OCI-LY7 (cell line): ENCODE results near the gene HIVEP3. TPM values are rescaled to one million over a fixed set of nuclear protein-coding genes. Genes with fewer than 3 reads are reported as not detected.

Experiments used
- BruUV-seq: library from RNA; stranded (reverse); fragments of 400-500 nt; replicated peaks from 2 replicates; lab custom pipeline; 2021; lab: Mats Ljungman, UMichigan
- CTCF ChIA-PET: fragments of 300-600 bp; sonication (Branson Sonifier 250); formaldehyde crosslinking; loops from one replicate; lab custom pipeline; 2022; ENCODE audit warnings: antibody characterized with exemption; ENCODE audit not compliant: unreplicated experiment; lab: Charles Lee
- POLR2A ChIA-PET: fragments of 300-600 bp; sonication (Branson Sonifier 250); formaldehyde crosslinking; loops from one replicate; lab custom pipeline; 2022; ENCODE audit warnings: antibody characterized with exemption; lab: Charles Lee
- DNase-seq: peaks from one replicate; pipeline ENCODE4 v3.0.0-alpha.2; 2015; ENCODE audit warnings: low spot score
- H2AFZ ChIP-seq: fragments of 200-600 bp; sonication (generic), shearing (Covaris generic); 2 replicates; pipeline ENCODE4 v1.6.1; 2014; ENCODE audit warnings: mild to moderate bottlenecking, antibody characterized with exemption, low read length, moderate library complexity
- H3K27ac ChIP-seq: fragments of 200-600 bp; sonication (generic); 2 replicates; pipeline ENCODE4 v1.5.1; 2014; ENCODE audit warnings: mixed run types, low read depth, mild to moderate bottlenecking, moderate library complexity, low read length, inconsistent platforms; ENCODE audit not compliant: poor library complexity, severe bottlenecking
- H3K36me3 ChIP-seq: fragments of 200-600 bp; sonication (generic); 2 replicates; pipeline ENCODE4 v1.6.1; 2014; ENCODE audit warnings: mild to moderate bottlenecking, antibody characterized with exemption, low read length, moderate library complexity, mixed read lengths; ENCODE audit not compliant: insufficient read depth
- H3K4me1 ChIP-seq: fragments of 200-600 bp; sonication (generic); 2 replicates; pipeline ENCODE4 v1.5.1; 2014; ENCODE audit warnings: mild to moderate bottlenecking, low read length; ENCODE audit not compliant: insufficient read depth, poor library complexity, severe bottlenecking
- H3K4me2 ChIP-seq: fragments of 200-600 bp; sonication (generic); 2 replicates; pipeline ENCODE4 v1.6.1; 2014; ENCODE audit warnings: mild to moderate bottlenecking, low read length
- H3K4me3 ChIP-seq: fragments of 200-600 bp; sonication (generic); 2 replicates; pipeline ENCODE4 v1.5.1; 2014; ENCODE audit warnings: mild to moderate bottlenecking, low read depth, low read length; ENCODE audit not compliant: poor library complexity, severe bottlenecking
- H3K79me2 ChIP-seq: fragments of 200-600 bp; sonication (generic); 2 replicates; pipeline ENCODE4 v1.6.1; 2016; ENCODE audit warnings: low read depth, mild to moderate bottlenecking, low read length, moderate library complexity, mixed read lengths; ENCODE audit not compliant: insufficient read depth
- H3K9me2 ChIP-seq: fragments of 200-600 bp; sonication (generic); 2 replicates; pipeline ENCODE4 v1.6.1; 2016; ENCODE audit warnings: mild to moderate bottlenecking, low read length, mixed read lengths; ENCODE audit not compliant: insufficient read depth
- H3K9me3 ChIP-seq: fragments of 200-600 bp; sonication (generic); 2 replicates; pipeline ENCODE4 v1.6.1; 2014; ENCODE audit warnings: mild to moderate bottlenecking, mixed run types, low read length, mixed read lengths
- H4K20me1 ChIP-seq: fragments of 200-600 bp; sonication (generic); 2 replicates; pipeline ENCODE4 v1.6.1; 2014; ENCODE audit warnings: mild to moderate bottlenecking, antibody characterized with exemption, low read length, moderate library complexity, mixed read lengths; ENCODE audit not compliant: insufficient read depth
- EZH2phosphoT487 ChIP-seq: fragments of 200-600 bp; sonication (generic); IDR thresholded peaks from 2 replicates; pipeline ENCODE4 v1.6.1; 2018; ENCODE audit warnings: low read depth, borderline replicate concordance, mild to moderate bottlenecking, mixed run types, antibody characterized with exemption, low read length, moderate library complexity, mixed read lengths
- intact Hi-C: fragments of 100-400 bp; cut with micrococcal nuclease; formaldehyde crosslinking; loops from one replicate; pipeline ENCODE4 v1.10.0; 2022; ENCODE audit not compliant: unreplicated experiment
- total RNA-seq, 2 experiments: library from RNA; depleted of rRNA in 1 of 2; stranded (reverse); fragments of >200 nt in 1 of 2; shearing (Covaris generic) in 1 of 2; gene quantifications; 2 replicates each; pipeline ENCODE4 v1.2.3, GENCODE V29; 2014 to 2022
- TF ChIP-seq, protein P1 (sequence below): fragments of 200-600 bp; sonication (generic); conservative IDR thresholded peaks from 2 replicates; pipeline ENCODE4 v1.5.1; 2014; ENCODE audit warnings: mild to moderate bottlenecking, antibody characterized with exemption, low read length, moderate library complexity, mixed read lengths

HIVEP3 gene
- total RNA-seq, 2 experiments from 2014 or later: 0.53 to 0.60 TPM

- Histone ChIP-seq H4K20me1 (no peaks in the 10 kb centered on the region), H2AFZ (no peak overlapping the region), H3K4me1 (no peaks in the 10 kb centered on the region), H3K4me2 (no peak overlapping the region), H3K4me3 (no peak overlapping the region), H3K27ac (no peak overlapping the region), H3K36me3 (no peaks in the 10 kb centered on the region), H3K9me3 (no peaks in the 10 kb centered on the region), H3K9me2 (no peaks in the 10 kb centered on the region), H3K79me2 (no peaks in the 10 kb centered on the region)
- intact Hi-C loops: no loop called here
- ChIA-PET CTCF (no interaction called here), POLR2A (no interaction called here)
- TF ChIP-seq, protein P1, sequence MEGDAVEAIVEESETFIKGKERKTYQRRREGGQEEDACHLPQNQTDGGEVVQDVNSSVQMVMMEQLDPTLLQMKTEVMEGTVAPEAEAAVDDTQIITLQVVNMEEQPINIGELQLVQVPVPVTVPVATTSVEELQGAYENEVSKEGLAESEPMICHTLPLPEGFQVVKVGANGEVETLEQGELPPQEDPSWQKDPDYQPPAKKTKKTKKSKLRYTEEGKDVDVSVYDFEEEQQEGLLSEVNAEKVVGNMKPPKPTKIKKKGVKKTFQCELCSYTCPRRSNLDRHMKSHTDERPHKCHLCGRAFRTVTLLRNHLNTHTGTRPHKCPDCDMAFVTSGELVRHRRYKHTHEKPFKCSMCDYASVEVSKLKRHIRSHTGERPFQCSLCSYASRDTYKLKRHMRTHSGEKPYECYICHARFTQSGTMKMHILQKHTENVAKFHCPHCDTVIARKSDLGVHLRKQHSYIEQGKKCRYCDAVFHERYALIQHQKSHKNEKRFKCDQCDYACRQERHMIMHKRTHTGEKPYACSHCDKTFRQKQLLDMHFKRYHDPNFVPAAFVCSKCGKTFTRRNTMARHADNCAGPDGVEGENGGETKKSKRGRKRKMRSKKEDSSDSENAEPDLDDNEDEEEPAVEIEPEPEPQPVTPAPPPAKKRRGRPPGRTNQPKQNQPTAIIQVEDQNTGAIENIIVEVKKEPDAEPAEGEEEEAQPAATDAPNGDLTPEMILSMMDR: no peak
- TF ChIP-seq EZH2phosphoT487: no peak
- no TSS peak for BruUV-seq
- no peak for DNase-seq
Measured at GRCh38 chr1:41931578-41931977, 12.9 kb upstream of the HIVEP3 start.

- Histone ChIP-seq H3K4me2 (no peak overlapping the region), H3K36me3 (no peaks in the 10 kb centered on the region), H3K27ac (no peak overlapping the region), H3K9me3 (no peaks in the 10 kb centered on the region), H3K79me2 (no peaks in the 10 kb centered on the region), H3K4me1 (no peaks in the 10 kb centered on the region), H3K4me3 (no peak overlapping the region), H3K9me2 (no peaks in the 10 kb centered on the region), H2AFZ (no peak overlapping the region), H4K20me1 (no peaks in the 10 kb centered on the region)
- intact Hi-C loops: no loop called here
- ChIA-PET POLR2A (no interaction called here), CTCF (no interaction called here)
- no TSS peak for BruUV-seq
- TF ChIP-seq, protein P1: no peak
- TF ChIP-seq EZH2phosphoT487: no peak
- no peak for DNase-seq
Measured at GRCh38 chr1:41927118-41927517, 8.4 kb upstream of the HIVEP3 start.

GRCh38 chr1:41925712-41926111, 7.0 kb upstream of the HIVEP3 start:
- Histone ChIP-seq H3K79me2 (no peaks in the 10 kb centered on the region), H3K4me1 (no peaks in the 10 kb centered on the region), H2AFZ (no peak overlapping the region), H3K4me3 (no peak overlapping the region), H3K27ac (no peak overlapping the region), H3K9me2 (no peaks in the 10 kb centered on the region), H3K4me2 (no peak overlapping the region), H4K20me1 (no peaks in the 10 kb centered on the region), H3K9me3 (no peaks in the 10 kb centered on the region), H3K36me3 (no peaks in the 10 kb centered on the region)
- intact Hi-C loops: no loop called here
- POLR2A ChIA-PET: no interaction called here
- TF ChIP-seq, protein P1: no peak
- no peak for TF ChIP-seq EZH2phosphoT487
- no TSS peak for BruUV-seq
- CTCF ChIA-PET: no interaction called here
- no peak for DNase-seq
